ENCODE data around the gene ANXA4.

The ANXA4 gene

GRCh38 chr2:69789772-69790600 is 48.1 kb downstream of the ANXA4 start:
- Histone ChIP-seq H3K27ac (ENCODE audit: insufficient read depth in 1 of 2, low read depth in 1 of 2, low read length in 2 of 2, poor library complexity in 1 of 2, severe bottlenecking in 2 of 2) (peak overlapping the region; percentile 62 to 84), H3K9me3 (ENCODE audit: control extremely low read depth in 1 of 5, control insufficient read depth in 4 of 5, insufficient read depth in 2 of 5, low read depth in 1 of 5, low read length in 4 of 5) (no peaks in the 10 kb centered on the region), H3K4me1 (ENCODE audit: control extremely low read depth in 1 of 4, control insufficient read depth in 4 of 4, insufficient read depth in 4 of 4, low read length in 3 of 4) (peaks cover 10 to 22% (median 16%) of the 10 kb centered on the region in 4 experiments), H3K4me3 (ENCODE audit: control insufficient read depth in 1 of 7, extremely low read depth in 1 of 7, insufficient read depth in 4 of 7, low read depth in 2 of 7, low read length in 6 of 7) (peak overlapping the region in 6 of 7 experiments; percentile 28 to 68 (median 48)), H3K27me3 (replicated peaks in 2 of 5; ENCODE audit: control insufficient read depth in 4 of 5, insufficient read depth in 5 of 5, low read length in 4 of 5) (no peaks in the 10 kb centered on the region), H3K36me3 (ENCODE audit: control insufficient read depth in 4 of 4, insufficient read depth in 4 of 4, low read length in 3 of 4) (peaks cover 3 to 12% (median 8%) of the 10 kb centered on the region in 4 experiments)
- ChIA-PET CTCF (interaction anchor here (0.8 to 5.7 kb wide), 11 partner anchors 9 to 65 kb away, joined by 3 to 29 read pairs (median 5); no protein-coding TSS in a partner anchor), POLR2A (interaction anchor here (1.1 to 2.4 kb wide), 3 partner anchors 9 to 48 kb away, joined by 4 to 8 read pairs (median 5); partner anchors contain the start of gene ANXA4)
- 19% methylated on average over 6 of the region's 7 CpGs for WGBS (ENCODE audit: insufficient coverage)
- peak; percentile 59 to 72 (median 71) for DNase-seq

- Histone ChIP-seq H3K27me3 (replicated peaks in 2 of 5; ENCODE audit: control insufficient read depth in 4 of 5, insufficient read depth in 5 of 5, low read length in 4 of 5) (no peaks in the 10 kb centered on the region), H3K4me1 (ENCODE audit: control extremely low read depth in 1 of 4, control insufficient read depth in 4 of 4, insufficient read depth in 4 of 4, low read length in 3 of 4) (peaks cover 14 to 27% (median 16%) of the 10 kb centered on the region in 4 experiments), H3K4me3 (ENCODE audit: control insufficient read depth in 1 of 7, extremely low read depth in 1 of 7, insufficient read depth in 4 of 7, low read depth in 2 of 7, low read length in 6 of 7) (peak overlapping the region in 4 of 7 experiments; percentile 48 to 68 (median 58)), H3K27ac (ENCODE audit: insufficient read depth in 1 of 2, low read depth in 1 of 2, low read length in 2 of 2, poor library complexity in 1 of 2, severe bottlenecking in 2 of 2) (peak overlapping the region; percentile 62 to 84), H3K9me3 (ENCODE audit: control extremely low read depth in 1 of 5, control insufficient read depth in 4 of 5, insufficient read depth in 2 of 5, low read depth in 1 of 5, low read length in 4 of 5) (no peaks in the 10 kb centered on the region), H3K36me3 (ENCODE audit: control insufficient read depth in 4 of 4, insufficient read depth in 4 of 4, low read length in 3 of 4) (peaks cover 3 to 12% (median 8%) of the 10 kb centered on the region in 4 experiments)
- ChIA-PET POLR2A (interaction anchor here (1.5 kb wide), 1 partner anchor 9 kb away, joined by 5 read pairs; no protein-coding TSS in a partner anchor), CTCF (interaction anchor here (0.8 to 5.7 kb wide), 11 partner anchors 9 to 65 kb away, joined by 3 to 29 read pairs (median 5); no protein-coding TSS in a partner anchor)
- 89% methylated on average over 1 of the region's 1 CpG for WGBS (ENCODE audit: insufficient coverage)
- DNase-seq = no peak
Observed at GRCh38 chr2:69790601-69790959, 48.6 kb downstream of the ANXA4 start.

GRCh38 chr2:69791045-69791444 is 49.1 kb downstream of the ANXA4 start:
- no peaks in the 10 kb centered on the region for H3K27me3 ChIP-seq (replicated peaks in 2 of 5; ENCODE audit: control insufficient read depth in 4 of 5, insufficient read depth in 5 of 5, low read length in 4 of 5)
- POLR2A ChIA-PET = no interaction called here
- H3K4me3 ChIP-seq (ENCODE audit: control insufficient read depth in 1 of 7, extremely low read depth in 1 of 7, insufficient read depth in 4 of 7, low read depth in 2 of 7, low read length in 6 of 7) = no peak overlapping the region
- H3K36me3 ChIP-seq (ENCODE audit: control insufficient read depth in 4 of 4, insufficient read depth in 4 of 4, low read length in 3 of 4) = peaks cover 3 to 12% (median 6%) of the 10 kb centered on the region in 4 experiments
- H3K27ac ChIP-seq (ENCODE audit: insufficient read depth in 1 of 2, low read depth in 1 of 2, low read length in 2 of 2, poor library complexity in 1 of 2, severe bottlenecking in 2 of 2) = peak overlapping the region in 1 of 2 experiments; percentile 4
- peaks cover 14 to 31% (median 17%) of the 10 kb centered on the region in 4 experiments for H3K4me1 ChIP-seq (ENCODE audit: control extremely low read depth in 1 of 4, control insufficient read depth in 4 of 4, insufficient read depth in 4 of 4, low read length in 3 of 4)
- DNase-seq = no peak
- CTCF ChIA-PET = interaction anchor here (0.8 to 2.1 kb wide), 7 partner anchors 9 to 66 kb away, joined by 3 to 16 read pairs (median 3); no protein-coding TSS in a partner anchor
- no peaks in the 10 kb centered on the region for H3K9me3 ChIP-seq (ENCODE audit: control extremely low read depth in 1 of 5, control insufficient read depth in 4 of 5, insufficient read depth in 2 of 5, low read depth in 1 of 5, low read length in 4 of 5)

GRCh38 chr2:69796174-69796573 is 54.2 kb downstream of the ANXA4 start:
- peaks cover 0 to 3% (median 1%) of the 10 kb centered on the region in 4 experiments for H3K36me3 ChIP-seq (ENCODE audit: control insufficient read depth in 4 of 4, insufficient read depth in 4 of 4, low read length in 3 of 4)
- H3K27ac ChIP-seq (ENCODE audit: insufficient read depth in 1 of 2, low read depth in 1 of 2, low read length in 2 of 2, poor library complexity in 1 of 2, severe bottlenecking in 2 of 2) = peak overlapping the region in 1 of 2 experiments; percentile 27
- no peaks in the 10 kb centered on the region for H3K9me3 ChIP-seq (ENCODE audit: control extremely low read depth in 1 of 5, control insufficient read depth in 4 of 5, insufficient read depth in 2 of 5, low read depth in 1 of 5, low read length in 4 of 5)
- peak overlapping the region in 3 of 7 experiments; percentile 4 to 80 (median 44) for H3K4me3 ChIP-seq (ENCODE audit: control insufficient read depth in 1 of 7, extremely low read depth in 1 of 7, insufficient read depth in 4 of 7, low read depth in 2 of 7, low read length in 6 of 7)
- ChIA-PET CTCF (interaction anchor here (1.0 to 2.3 kb wide), 4 partner anchors 21 to 71 kb away, joined by 3 to 13 read pairs (median 3); no protein-coding TSS in a partner anchor), POLR2A (no interaction called here)
- peaks cover 21 to 62% (median 33%) of the 10 kb centered on the region in 4 experiments for H3K4me1 ChIP-seq (ENCODE audit: control extremely low read depth in 1 of 4, control insufficient read depth in 4 of 4, insufficient read depth in 4 of 4, low read length in 3 of 4)
- H3K27me3 ChIP-seq (replicated peaks in 2 of 5; ENCODE audit: control insufficient read depth in 4 of 5, insufficient read depth in 5 of 5, low read length in 4 of 5) = no peaks in the 10 kb centered on the region
- WGBS (ENCODE audit: insufficient coverage) = 100% methylated on average over 1 of the region's 1 CpG
- peak in 1 of 3 donors; percentile 30 for DNase-seq

GRCh38 chr2:69797235-69797634 is 55.3 kb downstream of the ANXA4 start:
- H3K27me3 ChIP-seq (replicated peaks in 2 of 5; ENCODE audit: control insufficient read depth in 4 of 5, insufficient read depth in 5 of 5, low read length in 4 of 5) = no peaks in the 10 kb centered on the region
- peak overlapping the region in 1 of 2 experiments; percentile 82 for H3K27ac ChIP-seq (ENCODE audit: insufficient read depth in 1 of 2, low read depth in 1 of 2, low read length in 2 of 2, poor library complexity in 1 of 2, severe bottlenecking in 2 of 2)
- no peaks in the 10 kb centered on the region for H3K9me3 ChIP-seq (ENCODE audit: control extremely low read depth in 1 of 5, control insufficient read depth in 4 of 5, insufficient read depth in 2 of 5, low read depth in 1 of 5, low read length in 4 of 5)
- 90% methylated on average over 2 of the region's 4 CpGs for WGBS (ENCODE audit: insufficient coverage)
- H3K4me3 ChIP-seq (ENCODE audit: control insufficient read depth in 1 of 7, extremely low read depth in 1 of 7, insufficient read depth in 4 of 7, low read depth in 2 of 7, low read length in 6 of 7) = peak overlapping the region in 5 of 7 experiments; percentile 20 to 85 (median 66)
- no peak for DNase-seq
- ChIA-PET CTCF (interaction anchor here (1.1 to 2.3 kb wide), 4 partner anchors 17 to 72 kb away, joined by 3 to 13 read pairs (median 3); no protein-coding TSS in a partner anchor), POLR2A (no interaction called here)
- peaks cover 18 to 72% (median 36%) of the 10 kb centered on the region in 4 experiments for H3K4me1 ChIP-seq (ENCODE audit: control extremely low read depth in 1 of 4, control insufficient read depth in 4 of 4, insufficient read depth in 4 of 4, low read length in 3 of 4)
- peaks cover 0 to 3% (median 1%) of the 10 kb centered on the region in 4 experiments for H3K36me3 ChIP-seq (ENCODE audit: control insufficient read depth in 4 of 4, insufficient read depth in 4 of 4, low read length in 3 of 4)

GRCh38 chr2:69797836-69798289 is 55.9 kb downstream of the ANXA4 start:
- no peak for DNase-seq
- ChIA-PET CTCF (interaction anchor here (2.0 to 3.3 kb wide), 2 partner anchors 30 to 57 kb away, joined by 8 to 11 read pairs; partner anchors contain the start of gene ANXA4), POLR2A (no interaction called here)
- no CpG with 5 or more reads among the region's 3 CpGs for WGBS (ENCODE audit: insufficient coverage)
- Histone ChIP-seq H3K4me1 (ENCODE audit: control extremely low read depth in 1 of 4, control insufficient read depth in 4 of 4, insufficient read depth in 4 of 4, low read length in 3 of 4) (peaks cover 18 to 73% (median 36%) of the 10 kb centered on the region in 4 experiments), H3K36me3 (ENCODE audit: control insufficient read depth in 4 of 4, insufficient read depth in 4 of 4, low read length in 3 of 4) (peaks cover 0 to 3% (median 0%) of the 10 kb centered on the region in 4 experiments), H3K27me3 (replicated peaks in 2 of 5; ENCODE audit: control insufficient read depth in 4 of 5, insufficient read depth in 5 of 5, low read length in 4 of 5) (no peaks in the 10 kb centered on the region), H3K27ac (ENCODE audit: insufficient read depth in 1 of 2, low read depth in 1 of 2, low read length in 2 of 2, poor library complexity in 1 of 2, severe bottlenecking in 2 of 2) (peak overlapping the region; percentile 75 to 82), H3K9me3 (ENCODE audit: control extremely low read depth in 1 of 5, control insufficient read depth in 4 of 5, insufficient read depth in 2 of 5, low read depth in 1 of 5, low read length in 4 of 5) (no peaks in the 10 kb centered on the region), H3K4me3 (ENCODE audit: control insufficient read depth in 1 of 7, extremely low read depth in 1 of 7, insufficient read depth in 4 of 7, low read depth in 2 of 7, low read length in 6 of 7) (peak overlapping the region in 6 of 7 experiments; percentile 7 to 85 (median 66))

Data from common myeloid progenitor, CD34-positive (primary cell).